GM12872 (cell line): ENCODE data around the gene ARIH1.

ENCODE experiments used
- TF ChIP-seq, protein P1 (sequence below): IDR thresholded peaks from 3 replicates; pipeline ENCODE4 v1.5.1; 2011; ENCODE audit warnings: low read depth, mild to moderate bottlenecking, low read length, moderate library complexity; ENCODE audit not compliant: insufficient read depth

Gene ARIH1

DNA sequence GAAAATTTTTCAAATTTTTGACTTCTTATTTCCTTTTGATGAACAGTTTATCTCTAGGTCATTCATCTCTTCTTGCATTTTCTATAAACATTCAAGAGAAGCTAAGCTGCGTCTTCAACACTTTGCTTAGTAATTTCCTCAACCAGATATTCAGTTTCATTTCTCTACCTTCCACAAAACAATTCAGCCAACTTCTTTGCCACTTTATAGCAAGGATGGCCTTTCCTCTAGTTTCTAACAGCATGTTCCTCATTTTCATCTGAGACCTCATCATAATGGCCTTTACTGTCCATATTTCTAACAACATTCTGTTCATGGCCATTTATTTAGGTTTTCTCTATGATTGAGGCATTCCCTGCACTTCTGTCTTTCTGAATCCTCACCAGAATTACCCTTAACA lies 90.0 kb downstream of the ARIH1 start:
- TF ChIP-seq, protein P1, sequence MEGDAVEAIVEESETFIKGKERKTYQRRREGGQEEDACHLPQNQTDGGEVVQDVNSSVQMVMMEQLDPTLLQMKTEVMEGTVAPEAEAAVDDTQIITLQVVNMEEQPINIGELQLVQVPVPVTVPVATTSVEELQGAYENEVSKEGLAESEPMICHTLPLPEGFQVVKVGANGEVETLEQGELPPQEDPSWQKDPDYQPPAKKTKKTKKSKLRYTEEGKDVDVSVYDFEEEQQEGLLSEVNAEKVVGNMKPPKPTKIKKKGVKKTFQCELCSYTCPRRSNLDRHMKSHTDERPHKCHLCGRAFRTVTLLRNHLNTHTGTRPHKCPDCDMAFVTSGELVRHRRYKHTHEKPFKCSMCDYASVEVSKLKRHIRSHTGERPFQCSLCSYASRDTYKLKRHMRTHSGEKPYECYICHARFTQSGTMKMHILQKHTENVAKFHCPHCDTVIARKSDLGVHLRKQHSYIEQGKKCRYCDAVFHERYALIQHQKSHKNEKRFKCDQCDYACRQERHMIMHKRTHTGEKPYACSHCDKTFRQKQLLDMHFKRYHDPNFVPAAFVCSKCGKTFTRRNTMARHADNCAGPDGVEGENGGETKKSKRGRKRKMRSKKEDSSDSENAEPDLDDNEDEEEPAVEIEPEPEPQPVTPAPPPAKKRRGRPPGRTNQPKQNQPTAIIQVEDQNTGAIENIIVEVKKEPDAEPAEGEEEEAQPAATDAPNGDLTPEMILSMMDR, result no peak

DNA sequence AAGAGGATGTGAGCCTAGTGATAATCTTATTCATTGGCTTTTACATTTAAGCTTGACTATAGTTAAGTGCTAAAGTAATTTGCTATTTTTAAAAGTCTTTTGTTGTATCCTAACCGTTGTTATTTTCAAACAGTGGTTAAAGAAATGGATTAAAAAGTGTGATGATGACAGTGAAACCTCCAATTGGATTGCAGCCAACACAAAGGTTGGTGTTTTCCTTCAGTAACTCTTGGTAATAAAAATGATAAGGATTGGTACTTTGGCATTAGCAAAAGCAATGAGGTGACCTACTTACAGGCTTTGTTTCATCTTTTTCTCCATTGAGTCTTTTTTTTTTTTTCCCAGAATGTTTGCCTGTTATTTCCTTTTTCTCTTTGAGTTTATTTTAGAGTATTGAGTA lies 92.8 kb downstream of the ARIH1 start:
- TF ChIP-seq, protein P1, result no peak

DNA sequence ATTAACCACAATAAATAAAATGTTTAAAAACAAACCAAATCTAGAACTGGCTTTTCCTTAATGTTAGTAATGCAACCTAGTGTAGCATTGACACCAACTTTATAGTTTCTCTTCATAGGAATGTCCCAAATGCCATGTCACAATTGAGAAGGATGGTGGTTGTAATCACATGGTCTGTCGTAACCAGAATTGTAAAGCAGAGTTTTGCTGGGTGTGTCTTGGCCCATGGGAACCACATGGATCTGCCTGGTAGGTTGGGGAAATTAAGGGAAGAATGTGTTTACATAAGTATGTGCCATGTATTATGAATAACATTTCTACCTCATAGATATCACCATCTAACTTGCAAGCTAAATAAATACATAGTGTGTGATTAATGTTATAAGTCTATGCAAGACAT lies 95.9 kb downstream of the ARIH1 start:
- TF ChIP-seq, protein P1, result no peak

DNA sequence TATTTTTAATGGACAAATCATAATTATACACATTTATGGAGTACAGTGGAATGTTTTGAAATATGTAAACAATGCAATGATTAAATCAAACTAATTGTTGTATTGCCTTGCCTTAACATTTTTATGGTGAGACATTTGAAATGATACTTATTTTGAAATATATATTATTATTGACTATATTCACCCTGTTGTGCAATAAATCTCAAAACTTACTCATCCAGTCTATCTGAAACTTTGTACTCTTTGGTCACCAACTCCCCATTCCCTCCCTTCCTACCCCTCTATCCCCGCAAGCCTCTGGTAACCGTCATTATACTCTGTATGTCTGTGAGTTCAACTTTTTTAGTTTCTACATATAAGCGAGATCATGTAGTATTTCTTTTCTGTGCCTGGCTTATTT lies 105.7 kb downstream of the ARIH1 start:
- TF ChIP-seq, protein P1, result no peak

DNA sequence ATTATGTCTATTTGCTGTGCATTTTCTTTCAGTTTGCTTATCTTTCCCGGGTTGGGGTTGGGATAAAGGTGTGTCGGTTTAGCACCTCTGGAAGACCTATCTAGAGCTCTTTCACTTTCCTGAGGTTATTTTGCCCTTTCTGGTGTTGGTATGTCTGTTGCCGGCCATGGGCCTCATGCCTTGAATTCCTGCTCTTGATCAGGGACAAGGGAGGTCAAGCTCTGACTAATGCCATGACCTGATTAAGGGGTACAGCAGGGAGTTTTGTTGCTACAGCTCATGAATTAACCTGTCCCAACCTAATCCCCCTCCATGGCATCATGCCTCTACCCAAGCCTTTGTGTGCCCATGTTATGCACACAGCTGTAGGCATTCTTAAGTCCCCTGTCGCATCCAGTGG lies 109.9 kb downstream of the ARIH1 start:
- TF ChIP-seq, protein P1, result no peak

DNA sequence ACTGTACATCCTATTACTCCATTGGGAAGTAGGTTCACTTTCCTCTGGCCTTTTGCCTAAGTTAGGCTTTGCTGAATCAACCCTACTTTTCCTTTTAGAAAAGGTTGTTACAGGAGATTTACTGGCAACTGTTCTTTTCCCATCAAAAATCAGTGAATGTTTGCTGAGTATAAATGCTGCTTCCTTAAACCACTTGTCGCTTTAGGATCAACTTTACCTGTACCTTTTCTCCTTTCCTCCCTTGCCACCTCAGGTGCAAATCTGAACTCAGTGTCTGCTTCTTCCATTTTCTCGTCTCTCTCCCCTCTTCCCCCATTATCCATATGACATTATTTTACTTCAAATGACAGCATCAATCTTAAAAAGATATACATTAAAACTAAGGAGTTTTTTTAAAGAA lies 110.9 kb downstream of the ARIH1 start:
- TF ChIP-seq, protein P1, result no peak

DNA sequence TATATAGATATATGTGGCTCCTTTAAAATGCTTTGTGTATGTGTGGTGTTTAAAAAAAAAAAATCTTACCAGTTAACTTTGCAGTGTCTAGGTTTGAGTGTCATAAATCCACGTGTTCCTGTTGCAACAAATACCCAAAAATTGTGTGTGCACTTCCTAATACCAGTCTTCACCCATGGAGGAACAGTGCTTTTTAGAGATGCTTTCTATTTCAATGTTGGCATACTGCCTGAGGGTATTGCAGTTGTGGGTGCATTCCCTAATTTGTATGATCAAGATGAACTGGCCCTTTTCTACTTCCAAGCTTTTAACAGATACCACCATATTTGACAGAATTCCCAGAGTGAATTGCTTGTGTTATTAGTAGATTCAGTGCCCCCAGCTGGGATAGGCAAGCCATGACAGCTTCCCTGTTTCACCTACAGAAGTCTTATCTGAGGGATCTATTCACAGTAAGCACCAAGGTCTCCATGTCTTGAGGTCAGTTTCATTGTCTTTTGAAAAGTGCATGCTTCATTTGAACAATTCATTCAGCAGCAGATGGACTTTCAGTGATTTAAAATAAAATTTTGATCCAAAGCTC lies 111.4 kb downstream of the ARIH1 start:
- TF ChIP-seq, protein P1, result peak; percentile 24; the same call in 2 of the 3 replicates
